ENCODE results near the gene ARHGAP45.

- TF ChIP-seq, protein P1, sequence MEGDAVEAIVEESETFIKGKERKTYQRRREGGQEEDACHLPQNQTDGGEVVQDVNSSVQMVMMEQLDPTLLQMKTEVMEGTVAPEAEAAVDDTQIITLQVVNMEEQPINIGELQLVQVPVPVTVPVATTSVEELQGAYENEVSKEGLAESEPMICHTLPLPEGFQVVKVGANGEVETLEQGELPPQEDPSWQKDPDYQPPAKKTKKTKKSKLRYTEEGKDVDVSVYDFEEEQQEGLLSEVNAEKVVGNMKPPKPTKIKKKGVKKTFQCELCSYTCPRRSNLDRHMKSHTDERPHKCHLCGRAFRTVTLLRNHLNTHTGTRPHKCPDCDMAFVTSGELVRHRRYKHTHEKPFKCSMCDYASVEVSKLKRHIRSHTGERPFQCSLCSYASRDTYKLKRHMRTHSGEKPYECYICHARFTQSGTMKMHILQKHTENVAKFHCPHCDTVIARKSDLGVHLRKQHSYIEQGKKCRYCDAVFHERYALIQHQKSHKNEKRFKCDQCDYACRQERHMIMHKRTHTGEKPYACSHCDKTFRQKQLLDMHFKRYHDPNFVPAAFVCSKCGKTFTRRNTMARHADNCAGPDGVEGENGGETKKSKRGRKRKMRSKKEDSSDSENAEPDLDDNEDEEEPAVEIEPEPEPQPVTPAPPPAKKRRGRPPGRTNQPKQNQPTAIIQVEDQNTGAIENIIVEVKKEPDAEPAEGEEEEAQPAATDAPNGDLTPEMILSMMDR (conservative IDR thresholded peaks at IDR 0.05; ENCODE audit: low read depth, low read length): no peak
- no peak for TF ChIP-seq EZH2phosphoT487 (IDR thresholded peaks at IDR 0.05; ENCODE audit: borderline replicate concordance, low read length)
Observed at GRCh38 chr19:1123381-1123780, 56.4 kb downstream of the ARHGAP45 start.
